GM23338 (cell line): ENCODE measurements around the gene ZIC2. TPM values are rescaled to one million over a fixed set of nuclear protein-coding genes. Genes with fewer than 3 reads are reported as not detected.

Experiments used
- polyA plus RNA-seq: library from polyadenylated mRNA; unstranded; fragments of >200 nt; fragmentation: Nextera tagmentation; extraction: Ambion mirVana; gene quantifications from 2 replicates; pipeline ENCODE4 v1.2.1, GENCODE V29; 2016
- total RNA-seq: library from RNA; depleted of rRNA; stranded (reverse); fragments of >200 nt; shearing (Covaris generic); gene quantifications from 2 replicates; pipeline ENCODE4 v1.2.3, GENCODE V29; 2014; rRNA removed

ZIC2 gene
- total and polyA plus RNA-seq, 2 experiments from 2014 or later, result 63.2 to 87.9 TPM

Other genes starting within 250 kb of the ZIC2 start
- 28.0 and 32.6 TPM in 2 replicates for gene ZIC5, start 10.0 kb upstream of the ZIC2 start, total RNA-seq
- 14.1 and 17.2 TPM in 2 replicates for gene ZIC5, start 10.0 kb upstream of the ZIC2 start, polyA plus RNA-seq
- gene PCCA, start 107.3 kb downstream of the ZIC2 start, total RNA-seq, result 46.6 and 75.7 TPM in 2 replicates
- gene PCCA, start 107.3 kb downstream of the ZIC2 start, polyA plus RNA-seq, result 35.3 and 41.9 TPM in 2 replicates